OCI-LY7 (cell line): ENCODE measurements around the gene ZG16B.

ENCODE experiments used
- EZH2phosphoT487 ChIP-seq: fragments of 200-600 bp; sonication (generic); IDR thresholded peaks from 2 replicates; pipeline ENCODE4 v1.6.1; 2018; ENCODE audit warnings: low read depth, borderline replicate concordance, mild to moderate bottlenecking, mixed run types, antibody characterized with exemption, low read length, moderate library complexity, mixed read lengths
- TF ChIP-seq, protein P1 (sequence below): fragments of 200-600 bp; sonication (generic); conservative IDR thresholded peaks from 2 replicates; pipeline ENCODE4 v1.5.1; 2014; ENCODE audit warnings: mild to moderate bottlenecking, antibody characterized with exemption, low read length, moderate library complexity, mixed read lengths

DNA sequence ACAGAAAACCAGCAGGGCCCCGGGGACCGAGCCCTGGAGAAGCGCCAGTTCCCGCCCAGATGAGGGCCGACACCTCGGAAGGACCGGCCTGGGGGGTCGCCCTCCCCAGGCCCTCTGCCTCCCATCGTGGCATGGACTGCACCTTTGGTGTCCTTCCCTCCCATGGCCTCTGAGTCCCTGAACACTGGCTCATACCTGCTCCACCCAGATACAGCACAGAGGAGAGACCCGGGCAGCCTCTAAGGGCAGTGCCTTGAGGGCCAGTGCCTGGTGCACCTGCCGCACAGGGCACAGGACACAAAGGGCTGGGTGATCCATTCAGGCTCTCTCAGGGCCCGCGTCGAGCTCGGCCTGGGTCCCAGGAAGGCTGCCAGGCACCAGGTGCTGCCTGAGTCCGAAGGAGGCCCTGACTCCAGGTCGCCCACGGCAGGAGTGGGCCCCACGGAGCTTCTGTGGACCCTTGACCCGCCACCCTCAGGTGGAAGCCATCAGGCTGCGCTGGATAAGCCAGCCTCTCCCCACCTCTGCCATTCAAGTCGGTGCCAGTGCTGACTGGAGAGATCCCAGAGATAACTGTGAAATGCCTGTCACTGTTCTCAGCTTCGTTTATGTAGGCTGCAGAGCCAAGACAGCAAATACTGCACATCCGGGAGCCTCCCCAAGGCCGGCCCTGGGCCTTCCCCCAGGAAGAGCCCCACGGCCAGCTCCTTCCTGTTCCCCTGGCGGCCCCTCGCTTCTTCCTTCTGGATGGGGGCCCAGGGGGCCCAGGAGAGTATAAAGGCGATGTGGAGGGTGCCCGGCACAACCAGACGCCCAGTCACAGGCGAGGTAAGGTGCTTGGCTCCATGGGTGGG lies at the start of gene ZG16B:
- TF ChIP-seq, protein P1, sequence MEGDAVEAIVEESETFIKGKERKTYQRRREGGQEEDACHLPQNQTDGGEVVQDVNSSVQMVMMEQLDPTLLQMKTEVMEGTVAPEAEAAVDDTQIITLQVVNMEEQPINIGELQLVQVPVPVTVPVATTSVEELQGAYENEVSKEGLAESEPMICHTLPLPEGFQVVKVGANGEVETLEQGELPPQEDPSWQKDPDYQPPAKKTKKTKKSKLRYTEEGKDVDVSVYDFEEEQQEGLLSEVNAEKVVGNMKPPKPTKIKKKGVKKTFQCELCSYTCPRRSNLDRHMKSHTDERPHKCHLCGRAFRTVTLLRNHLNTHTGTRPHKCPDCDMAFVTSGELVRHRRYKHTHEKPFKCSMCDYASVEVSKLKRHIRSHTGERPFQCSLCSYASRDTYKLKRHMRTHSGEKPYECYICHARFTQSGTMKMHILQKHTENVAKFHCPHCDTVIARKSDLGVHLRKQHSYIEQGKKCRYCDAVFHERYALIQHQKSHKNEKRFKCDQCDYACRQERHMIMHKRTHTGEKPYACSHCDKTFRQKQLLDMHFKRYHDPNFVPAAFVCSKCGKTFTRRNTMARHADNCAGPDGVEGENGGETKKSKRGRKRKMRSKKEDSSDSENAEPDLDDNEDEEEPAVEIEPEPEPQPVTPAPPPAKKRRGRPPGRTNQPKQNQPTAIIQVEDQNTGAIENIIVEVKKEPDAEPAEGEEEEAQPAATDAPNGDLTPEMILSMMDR, result no peak
- TF ChIP-seq EZH2phosphoT487, result no peak
